Mucosa of rectum (tissue), 2 donors: ENCODE measurements around the gene GDPD2.
A peak's percentile ranks its signal among the peaks of the same experiment; 100 is the strongest.
"Not testable (repeated sequence)": the region's sequence is repeated elsewhere in the genome, so short reads cannot be mapped to it uniquely, and the experiment has no call there.

ENCODE experiments used
- H3K27ac ChIP-seq, 2 donors: one replicate each; pipeline ENCODE4 v1.7.0; 2013; ENCODE audit warnings: inconsistent platforms in 2 of 2, low read depth in 2 of 2, low read length in 2 of 2
- H3K27me3 ChIP-seq, 2 donors: one replicate each; pipeline ENCODE4 v1.7.0; 2013; ENCODE audit warnings: low read length in 2 of 2; ENCODE audit not compliant: control insufficient read depth in 2 of 2, insufficient read depth in 2 of 2
- H3K36me3 ChIP-seq, 2 donors: one replicate each; pipeline ENCODE4 v1.7.0; 2013; ENCODE audit warnings: low read length in 2 of 2; ENCODE audit not compliant: control insufficient read depth in 2 of 2, insufficient read depth in 2 of 2
- H3K4me1 ChIP-seq, 2 donors: one replicate each; pipeline ENCODE4 v1.7.0; 2013; ENCODE audit warnings: low read length in 2 of 2, mild to moderate bottlenecking in 1 of 2; ENCODE audit not compliant: control insufficient read depth in 2 of 2, insufficient read depth in 2 of 2
- H3K4me3 ChIP-seq, 2 donors: one replicate each; pipeline ENCODE4 v1.7.0; 2013; ENCODE audit warnings: low read length in 2 of 2
- H3K9ac ChIP-seq, 2 donors: one replicate each; pipeline ENCODE4 v1.7.0; 2013; ENCODE audit warnings: low read length in 2 of 2, low read depth in 1 of 2, mild to moderate bottlenecking in 1 of 2
- H3K9me3 ChIP-seq, 2 donors: one replicate each; pipeline ENCODE4 v1.7.0; 2013; ENCODE audit warnings: low read length in 2 of 2; ENCODE audit not compliant: control insufficient read depth in 2 of 2
- donor health status: healthy.
- donor health status: Normal muscosa, but diverticular disease.

The GDPD2 gene, protein sequence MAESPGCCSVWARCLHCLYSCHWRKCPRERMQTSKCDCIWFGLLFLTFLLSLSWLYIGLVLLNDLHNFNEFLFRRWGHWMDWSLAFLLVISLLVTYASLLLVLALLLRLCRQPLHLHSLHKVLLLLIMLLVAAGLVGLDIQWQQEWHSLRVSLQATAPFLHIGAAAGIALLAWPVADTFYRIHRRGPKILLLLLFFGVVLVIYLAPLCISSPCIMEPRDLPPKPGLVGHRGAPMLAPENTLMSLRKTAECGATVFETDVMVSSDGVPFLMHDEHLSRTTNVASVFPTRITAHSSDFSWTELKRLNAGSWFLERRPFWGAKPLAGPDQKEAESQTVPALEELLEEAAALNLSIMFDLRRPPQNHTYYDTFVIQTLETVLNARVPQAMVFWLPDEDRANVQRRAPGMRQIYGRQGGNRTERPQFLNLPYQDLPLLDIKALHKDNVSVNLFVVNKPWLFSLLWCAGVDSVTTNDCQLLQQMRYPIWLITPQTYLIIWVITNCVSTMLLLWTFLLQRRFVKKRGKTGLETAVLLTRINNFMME

GRCh38 chrX:70422851-70423341 is at the start of gene GDPD2:
Gene GDPD2 (plus strand): TSS chrX:70423314. CDS start chrX:70424985, 1,671 bp downstream.
- H3K4me1 ChIP-seq, result peaks cover 5 to 6% of the 10 kb centered on the region in 2 donors
- peak within 1 kb of the TSS; percentile 47 to 67 for H3K9ac ChIP-seq
- H3K27me3 ChIP-seq, result no peaks in the 10 kb centered on the region
- no peaks in the 10 kb centered on the region for H3K36me3 ChIP-seq
- H3K4me3 ChIP-seq, result peak within 1 kb of the TSS; percentile 54 to 55
- H3K9me3 ChIP-seq, result no peaks in the 10 kb centered on the region
- H3K27ac ChIP-seq, result peak within 1 kb of the TSS in 1 of 2 donors; percentile 23

DNA sequence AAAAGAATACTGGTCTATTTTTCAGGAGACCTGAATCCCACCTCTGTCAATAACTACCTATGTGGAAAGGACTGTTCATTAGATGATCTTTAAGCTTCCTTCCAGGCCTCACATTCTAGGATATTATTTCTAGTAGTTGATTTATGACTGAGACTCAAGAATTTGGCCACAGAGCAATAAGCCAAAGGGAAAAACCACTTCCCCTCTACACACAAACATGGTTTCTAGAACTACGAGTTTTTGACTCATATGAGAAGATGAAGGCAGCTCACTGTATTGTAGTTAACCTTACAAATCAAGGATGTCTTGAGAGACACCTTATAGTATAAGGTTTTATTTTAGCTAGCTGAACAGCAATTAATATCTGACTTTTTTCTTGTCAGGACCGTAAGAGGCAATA is 36.9 kb upstream of the GDPD2 start:
- H3K27ac ChIP-seq, result no peak overlapping the region
- H3K36me3 ChIP-seq, result no peaks in the 10 kb centered on the region
- no peaks in the 10 kb centered on the region for H3K9me3 ChIP-seq
- no peaks in the 10 kb centered on the region for H3K27me3 ChIP-seq
- no peak overlapping the region for H3K9ac ChIP-seq
- no peak overlapping the region for H3K4me3 ChIP-seq
- no peaks in the 10 kb centered on the region for H3K4me1 ChIP-seq

GRCh38 chrX:70398899-70399298 is 24.2 kb upstream of the GDPD2 start:
- H3K9me3 ChIP-seq, result no peaks in the 10 kb centered on the region
- no peak overlapping the region for H3K27ac ChIP-seq
- H3K9ac ChIP-seq, result no peak overlapping the region
- H3K27me3 ChIP-seq, result peaks cover 0 to 3% of the 10 kb centered on the region in 2 donors
- no peaks in the 10 kb centered on the region for H3K36me3 ChIP-seq
- no peaks in the 10 kb centered on the region for H3K4me1 ChIP-seq
- H3K4me3 ChIP-seq, result no peak overlapping the region

DNA sequence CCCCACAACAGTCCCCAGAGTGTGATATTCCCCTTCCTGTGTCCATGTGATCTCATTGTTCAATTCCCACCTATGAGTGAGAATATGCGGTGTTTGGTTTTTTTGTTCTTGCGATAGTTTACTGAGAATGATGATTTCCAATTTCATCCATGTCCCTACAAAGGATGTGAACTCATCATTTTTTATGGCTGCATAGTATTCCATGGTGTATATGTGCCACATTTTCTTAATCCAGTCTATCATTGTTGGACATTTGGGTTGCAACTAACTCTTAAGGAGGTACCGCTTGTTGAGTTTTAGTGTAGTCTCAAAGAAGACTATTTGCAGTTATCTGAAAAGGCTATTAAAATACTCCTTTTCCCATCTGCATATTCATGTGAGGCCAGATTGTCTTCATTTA is 22.9 kb upstream of the GDPD2 start:
- H3K27ac ChIP-seq, H3K9me3 ChIP-seq, H3K9ac ChIP-seq, H3K36me3 ChIP-seq, H3K4me3 ChIP-seq, H3K4me1 ChIP-seq, H3K27me3 ChIP-seq: not testable (repeated sequence)

GRCh38 chrX:70402721-70403120 is 20.4 kb upstream of the GDPD2 start:
- H3K4me1 ChIP-seq, result no peaks in the 10 kb centered on the region
- H3K4me3 ChIP-seq, result no peak overlapping the region
- no peak overlapping the region for H3K27ac ChIP-seq
- H3K27me3 ChIP-seq, result peaks cover 0 to 3% of the 10 kb centered on the region in 2 donors
- no peaks in the 10 kb centered on the region for H3K9me3 ChIP-seq
- H3K9ac ChIP-seq, result no peak overlapping the region
- H3K36me3 ChIP-seq, result no peaks in the 10 kb centered on the region

DNA sequence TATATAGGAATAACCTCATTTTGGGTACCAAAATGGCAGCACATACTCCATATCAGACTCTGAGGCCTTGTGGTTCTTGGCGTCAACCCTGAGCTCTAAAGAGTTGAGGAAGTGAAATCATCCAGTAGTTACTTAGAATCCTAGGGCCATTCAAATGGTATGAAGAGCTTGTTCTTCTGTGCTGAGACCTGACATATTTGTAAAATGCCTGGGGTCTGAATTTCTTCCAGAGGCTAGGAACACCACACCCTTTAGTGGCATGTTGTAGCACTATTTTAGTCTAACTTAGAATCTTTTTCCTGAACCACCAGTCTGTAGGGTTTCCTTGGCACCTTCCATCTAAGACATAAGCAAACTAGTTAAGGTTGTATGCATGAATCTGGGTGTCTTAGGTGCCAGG is 18.1 kb upstream of the GDPD2 start:
- Histone ChIP-seq H3K4me3 (no peak overlapping the region), H3K27me3 (peaks cover 0 to 3% of the 10 kb centered on the region in 2 donors), H3K9me3 (no peaks in the 10 kb centered on the region), H3K36me3 (no peaks in the 10 kb centered on the region), H3K27ac (no peak overlapping the region), H3K9ac (no peak overlapping the region), H3K4me1 (no peaks in the 10 kb centered on the region)

- Histone ChIP-seq H3K9me3 (no peaks in the 10 kb centered on the region), H3K4me3 (no peak overlapping the region), H3K4me1 (no peaks in the 10 kb centered on the region), H3K36me3 (no peaks in the 10 kb centered on the region), H3K27me3 (no peaks in the 10 kb centered on the region), H3K27ac (no peak overlapping the region), H3K9ac (no peak overlapping the region)
Measured at GRCh38 chrX:70410921-70411320, 12.2 kb upstream of the GDPD2 start.

- Histone ChIP-seq H3K4me1 (no peaks in the 10 kb centered on the region), H3K4me3 (no peak overlapping the region), H3K27me3 (no peaks in the 10 kb centered on the region), H3K27ac (no peak overlapping the region), H3K9me3 (no peaks in the 10 kb centered on the region), H3K9ac (no peak overlapping the region), H3K36me3 (no peaks in the 10 kb centered on the region)
Measured at GRCh38 chrX:70411475-70411874, 11.6 kb upstream of the GDPD2 start.

GRCh38 chrX:70421618-70422017 is 1.5 kb upstream of the GDPD2 start:
- Histone ChIP-seq H3K27ac (no peak overlapping the region), H3K27me3 (no peaks in the 10 kb centered on the region), H3K4me1 (peaks cover 5 to 6% of the 10 kb centered on the region in 2 donors), H3K9me3 (no peaks in the 10 kb centered on the region), H3K9ac (no peak overlapping the region), H3K4me3 (no peak overlapping the region), H3K36me3 (no peaks in the 10 kb centered on the region)

DNA sequence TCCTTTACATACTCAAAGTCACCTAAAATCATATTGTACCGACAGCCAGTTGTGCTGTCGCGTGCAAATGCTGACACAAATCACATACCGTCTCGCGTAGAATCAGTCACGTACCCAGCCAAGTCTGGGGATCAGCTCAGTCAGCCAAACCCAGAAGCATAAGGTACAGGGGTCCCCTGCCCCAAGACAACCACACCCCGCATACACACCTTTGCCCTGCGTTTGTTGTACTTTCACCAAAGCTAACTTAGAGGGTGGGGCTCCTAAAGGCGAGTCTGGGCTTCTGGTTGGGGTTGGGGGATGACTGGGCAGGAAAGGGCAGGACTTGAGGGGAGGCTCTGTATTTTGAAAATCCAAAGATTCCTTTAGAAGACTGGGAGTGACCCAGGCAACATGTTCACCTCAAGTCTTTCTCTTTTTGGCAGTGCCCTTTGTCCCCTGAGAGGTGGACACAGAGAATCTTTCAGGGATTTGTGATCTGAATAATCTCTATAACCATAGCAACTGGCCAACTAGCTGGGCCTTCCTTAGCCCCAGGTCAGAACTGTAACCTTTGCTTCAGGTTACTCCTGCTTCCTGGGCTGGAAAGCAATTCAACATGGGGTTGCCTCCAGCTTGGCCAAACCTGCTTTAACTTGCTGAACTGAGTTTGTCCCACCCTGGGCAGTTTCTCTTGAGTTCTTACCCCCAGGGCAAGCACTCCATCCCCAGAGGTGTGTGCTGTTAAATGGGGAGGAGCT is 992 bp downstream of the GDPD2 start:
- peak overlapping the region; percentile 54 to 55 for H3K4me3 ChIP-seq

More for the DNA sequence above, 992 bp downstream of the GDPD2 start:
- H3K27me3 ChIP-seq, result peaks cover 0 to 2% of the 10 kb centered on the region in 2 donors
- H3K36me3 ChIP-seq, result no peaks in the 10 kb centered on the region
- H3K9ac ChIP-seq, result no peak overlapping the region
- no peaks in the 10 kb centered on the region for H3K9me3 ChIP-seq
- H3K27ac ChIP-seq, result no peak overlapping the region
- H3K4me1 ChIP-seq, result peaks cover 5 to 6% of the 10 kb centered on the region in 2 donors
